ENCODE results near the gene FBRSL1. TPM values are rescaled to one million over a fixed set of nuclear protein-coding genes. Genes with fewer than 3 reads are reported as not detected.
A peak's percentile ranks its signal among the peaks of the same experiment; 100 is the strongest.
"Not testable (repeated sequence)": the region's sequence is repeated elsewhere in the genome, so short reads cannot be mapped to it uniquely, and the experiment has no call there.

FBRSL1 gene
- total RNA-seq: 60.4 TPM
- long read RNA-seq, partial matches to known transcripts: 87 of 114 reads
- long read RNA-seq, other reads (novel, unspliced or antisense): 27 of 114 reads

GRCh38 chr12:132489602-132490266, at the start of gene FBRSL1:
FBRSL1 (plus strand) TSS chr12:132490151.
- intact Hi-C loops (cut with DNase I): loop anchor here (2.0 kb wide), 1 partner anchor 17 kb away; no protein-coding TSS in a partner anchor
- DNase-seq (ENCODE audit: low spot score): peak; percentile 97

GRCh38 chr12:132440420-132440819, 49.5 kb upstream of the FBRSL1 start:
- intact Hi-C loops (cut with DNase I); DNase-seq (ENCODE audit: low spot score): not testable (repeated sequence)

GRCh38 chr12:132441871-132442863, 47.8 kb upstream of the FBRSL1 start:
- intact Hi-C loops (cut with DNase I): no loop called here
- no peak for DNase-seq (ENCODE audit: low spot score)

- DNase-seq (ENCODE audit: low spot score): no peak
- intact Hi-C loops (cut with DNase I): no loop called here
Observed at GRCh38 chr12:132443091-132443490, 46.9 kb upstream of the FBRSL1 start.

- intact Hi-C loops (cut with DNase I): no loop called here
- DNase-seq (ENCODE audit: low spot score): no peak
Observed at GRCh38 chr12:132444283-132444682, 45.7 kb upstream of the FBRSL1 start.

- no peak for DNase-seq (ENCODE audit: low spot score)
- intact Hi-C loops (cut with DNase I): no loop called here
Observed at GRCh38 chr12:132444957-132445883, 44.7 kb upstream of the FBRSL1 start.

- DNase-seq (ENCODE audit: low spot score): no peak
- intact Hi-C loops (cut with DNase I): no loop called here
Observed at GRCh38 chr12:132445884-132446632, 43.9 kb upstream of the FBRSL1 start.

- no peak for DNase-seq (ENCODE audit: low spot score)
- intact Hi-C loops (cut with DNase I): no loop called here
Observed at GRCh38 chr12:132446633-132447326, 43.2 kb upstream of the FBRSL1 start.

GRCh38 chr12:132447327-132447720, 42.6 kb upstream of the FBRSL1 start:
- intact Hi-C loops (cut with DNase I): no loop called here
- DNase-seq (ENCODE audit: low spot score): no peak

- DNase-seq (ENCODE audit: low spot score): no peak
Observed at GRCh38 chr12:132447731-132448462, 42.1 kb upstream of the FBRSL1 start.

GRCh38 chr12:132448463-132448820, 41.5 kb upstream of the FBRSL1 start:
- intact Hi-C loops (cut with DNase I): no loop called here
- DNase-seq (ENCODE audit: low spot score): no peak

More at GRCh38 chr12:132447731-132448462, 42.1 kb upstream of the FBRSL1 start:
- intact Hi-C loops (cut with DNase I): no loop called here

- intact Hi-C loops (cut with DNase I): no loop called here
- no peak for DNase-seq (ENCODE audit: low spot score)
Observed at GRCh38 chr12:132449565-132450417, 40.2 kb upstream of the FBRSL1 start.

- intact Hi-C loops (cut with DNase I): no loop called here
- DNase-seq (ENCODE audit: low spot score): no peak
Observed at GRCh38 chr12:132450418-132451171, 39.4 kb upstream of the FBRSL1 start.

GRCh38 chr12:132451172-132451835, 38.6 kb upstream of the FBRSL1 start:
- DNase-seq (ENCODE audit: low spot score): no peak
- intact Hi-C loops (cut with DNase I): no loop called here

GRCh38 chr12:132451836-132452195, 38.1 kb upstream of the FBRSL1 start:
- DNase-seq (ENCODE audit: low spot score): no peak
- intact Hi-C loops (cut with DNase I): no loop called here

Data from cardiac septum (tissue), 1 donor.